Prostate gland (tissue), 2 donors: ENCODE results near the gene LPCAT4.

Experiments
- POLR2AphosphoS5 ChIP-seq: sonication (generic); formaldehyde crosslinking; IDR thresholded peaks from one replicate; pipeline ENCODE4 v1.6.1; 2017; ENCODE audit warnings: antibody characterized with exemption
- TF ChIP-seq, protein P1 (sequence below), 4 experiments: fragments of 200-600 bp in 2 of 4; fragments of 450-650 bp in 2 of 4; sonication (generic) in 2 of 4; IDR thresholded peaks; 1 replicate in 3 of 4; 2 replicates in 1 of 4; pipeline ENCODE4 v1.5.1; 2016 to 2019; ENCODE audit warnings: antibody characterized with exemption in 4 of 4, mild to moderate bottlenecking in 2 of 4, moderate library complexity in 2 of 4

DNA sequence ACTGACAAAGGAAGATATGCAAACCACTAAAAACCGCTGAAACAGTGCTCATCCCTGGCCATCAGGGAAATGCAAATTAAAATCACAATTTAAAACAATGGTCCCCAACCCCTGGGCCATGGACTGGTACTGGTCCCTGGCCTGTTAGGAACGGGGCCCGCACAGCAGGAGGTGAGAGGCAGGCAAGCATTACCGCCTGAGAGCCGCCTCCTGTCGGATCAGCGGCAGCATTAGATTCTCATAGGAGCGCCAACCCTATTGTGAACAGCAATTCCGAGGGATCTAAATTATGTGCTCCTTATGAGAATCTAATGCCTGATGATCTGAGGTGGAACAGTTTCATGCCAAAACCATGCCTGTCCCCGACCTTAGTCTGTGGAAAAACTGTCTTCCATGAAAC is 43.8 kb downstream of the LPCAT4 start:
- TF ChIP-seq, protein P1, sequence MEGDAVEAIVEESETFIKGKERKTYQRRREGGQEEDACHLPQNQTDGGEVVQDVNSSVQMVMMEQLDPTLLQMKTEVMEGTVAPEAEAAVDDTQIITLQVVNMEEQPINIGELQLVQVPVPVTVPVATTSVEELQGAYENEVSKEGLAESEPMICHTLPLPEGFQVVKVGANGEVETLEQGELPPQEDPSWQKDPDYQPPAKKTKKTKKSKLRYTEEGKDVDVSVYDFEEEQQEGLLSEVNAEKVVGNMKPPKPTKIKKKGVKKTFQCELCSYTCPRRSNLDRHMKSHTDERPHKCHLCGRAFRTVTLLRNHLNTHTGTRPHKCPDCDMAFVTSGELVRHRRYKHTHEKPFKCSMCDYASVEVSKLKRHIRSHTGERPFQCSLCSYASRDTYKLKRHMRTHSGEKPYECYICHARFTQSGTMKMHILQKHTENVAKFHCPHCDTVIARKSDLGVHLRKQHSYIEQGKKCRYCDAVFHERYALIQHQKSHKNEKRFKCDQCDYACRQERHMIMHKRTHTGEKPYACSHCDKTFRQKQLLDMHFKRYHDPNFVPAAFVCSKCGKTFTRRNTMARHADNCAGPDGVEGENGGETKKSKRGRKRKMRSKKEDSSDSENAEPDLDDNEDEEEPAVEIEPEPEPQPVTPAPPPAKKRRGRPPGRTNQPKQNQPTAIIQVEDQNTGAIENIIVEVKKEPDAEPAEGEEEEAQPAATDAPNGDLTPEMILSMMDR (IDR thresholded peaks at IDR 0.05) = no peak
- TF ChIP-seq POLR2AphosphoS5 = no peak
